SH-SY5Y (cell line): ENCODE measurements around the gene ABCD3.

ENCODE experiments used
- GATA2 ChIP-seq: IDR thresholded peaks from 2 replicates; pipeline ENCODE4 v1.6.1; 2011; ENCODE audit warnings: mild to moderate bottlenecking, low read depth, low read length
- GATA3 ChIP-seq: IDR thresholded peaks from 2 replicates; pipeline ENCODE4 v1.6.1; 2011; ENCODE audit warnings: low read depth, mild to moderate bottlenecking, low read length, moderate library complexity

- TF ChIP-seq GATA2, result no peak
- TF ChIP-seq GATA3, result no peak
Measured at GRCh38 chr1:94529416-94529815, 111.2 kb downstream of the ABCD3 start.
